C4-2B (cell line): ENCODE data around the gene NFIC.
"Not testable (repeated sequence)": the region's sequence is repeated elsewhere in the genome, so short reads cannot be mapped to it uniquely, and the experiment has no call there.

Experiments used
- ZFX ChIP-seq: fragments of 450-650 bp; IDR thresholded peaks from 2 replicates; pipeline ENCODE4 v1.6.1; 2017
- TF ChIP-seq, protein P1 (sequence below): fragments of 450-650 bp; conservative IDR thresholded peaks from 2 replicates; pipeline ENCODE4 v1.5.1; 2017; ENCODE audit warnings: mild to moderate bottlenecking

GRCh38 chr19:3342962-3343361 lies 23.4 kb upstream of the NFIC start:
- TF ChIP-seq, protein P1, sequence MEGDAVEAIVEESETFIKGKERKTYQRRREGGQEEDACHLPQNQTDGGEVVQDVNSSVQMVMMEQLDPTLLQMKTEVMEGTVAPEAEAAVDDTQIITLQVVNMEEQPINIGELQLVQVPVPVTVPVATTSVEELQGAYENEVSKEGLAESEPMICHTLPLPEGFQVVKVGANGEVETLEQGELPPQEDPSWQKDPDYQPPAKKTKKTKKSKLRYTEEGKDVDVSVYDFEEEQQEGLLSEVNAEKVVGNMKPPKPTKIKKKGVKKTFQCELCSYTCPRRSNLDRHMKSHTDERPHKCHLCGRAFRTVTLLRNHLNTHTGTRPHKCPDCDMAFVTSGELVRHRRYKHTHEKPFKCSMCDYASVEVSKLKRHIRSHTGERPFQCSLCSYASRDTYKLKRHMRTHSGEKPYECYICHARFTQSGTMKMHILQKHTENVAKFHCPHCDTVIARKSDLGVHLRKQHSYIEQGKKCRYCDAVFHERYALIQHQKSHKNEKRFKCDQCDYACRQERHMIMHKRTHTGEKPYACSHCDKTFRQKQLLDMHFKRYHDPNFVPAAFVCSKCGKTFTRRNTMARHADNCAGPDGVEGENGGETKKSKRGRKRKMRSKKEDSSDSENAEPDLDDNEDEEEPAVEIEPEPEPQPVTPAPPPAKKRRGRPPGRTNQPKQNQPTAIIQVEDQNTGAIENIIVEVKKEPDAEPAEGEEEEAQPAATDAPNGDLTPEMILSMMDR, result not testable (repeated sequence)
- not testable (repeated sequence) for TF ChIP-seq ZFX
